HTR-8/SVneo (cell line): Measurements from ENCODE around the gene HIF1A.

Experiments used
- DNase-seq: peaks from one replicate; pipeline ENCODE4 v3.0.0; 2011; ENCODE audit warnings: low spot score, mixed read lengths; ENCODE audit not compliant: insufficient read length
- FAIRE-seq: peaks from 2 replicates; lab custom pipeline; 2011; peaks lifted over from hg19 to GRCh38; lab: Jason Lieb, UNC

HIF1A gene

GRCh38 chr14:61765225-61765943 lies 70.1 kb downstream of the HIF1A start:
- peak; percentile 100 for FAIRE-seq
- DNase-seq, result no peak

GRCh38 chr14:61766151-61766550 lies 70.8 kb downstream of the HIF1A start:
- DNase-seq (no peak), FAIRE-seq (peak; percentile 95)

GRCh38 chr14:61768240-61768639 lies 72.9 kb downstream of the HIF1A start:
- DNase-seq (no peak), FAIRE-seq (peak; percentile 97)

- FAIRE-seq, result peak; percentile 48
Measured at GRCh38 chr14:61769893-61770292, 74.6 kb downstream of the HIF1A start.

GRCh38 chr14:61774861-61775260 lies 79.5 kb downstream of the HIF1A start:
- no peak for DNase-seq
- FAIRE-seq, result no peak

More at GRCh38 chr14:61769893-61770292, 74.6 kb downstream of the HIF1A start:
- DNase-seq, result no peak

- DNase-seq (no peak), FAIRE-seq (peak; percentile 89)
Measured at GRCh38 chr14:61780125-61780524, 84.8 kb downstream of the HIF1A start.

GRCh38 chr14:61797309-61797708 lies 102.0 kb downstream of the HIF1A start:
- FAIRE-seq, result no peak

More at GRCh38 chr14:61797309-61797708, 102.0 kb downstream of the HIF1A start:
- DNase-seq, result no peak
